Trophoblast cell (in vitro differentiated cells and primary cell): ENCODE measurements around the gene ZNF747.
A peak's percentile ranks its signal among the peaks of the same experiment; 100 is the strongest.
"Not testable (repeated sequence)": the region's sequence is repeated elsewhere in the genome, so short reads cannot be mapped to it uniquely, and the experiment has no call there.

Experiments used
- DNase-seq, 2 donors: peaks; one replicate each; pipeline ENCODE4 v3.0.0-alpha.2; 2016
- H2AFZ ChIP-seq: 2 replicates; pipeline ENCODE4 v1.6.1; 2013; ENCODE audit warnings: low read length, moderate library complexity, mild to moderate bottlenecking; ENCODE audit not compliant: insufficient read depth, poor library complexity
- H2AK5ac ChIP-seq: 2 replicates; pipeline ENCODE4 v1.6.1; 2013; ENCODE audit warnings: mild to moderate bottlenecking, low read length
- H2BK120ac ChIP-seq: 2 replicates; pipeline ENCODE4 v1.6.1; 2013; ENCODE audit warnings: low read length, mild to moderate bottlenecking, moderate library complexity; ENCODE audit not compliant: insufficient read depth, poor library complexity
- H2BK12ac ChIP-seq: 2 replicates; pipeline ENCODE4 v1.6.1; 2013; ENCODE audit warnings: mild to moderate bottlenecking, low read length, moderate library complexity
- H2BK5ac ChIP-seq: 2 replicates; pipeline ENCODE4 v1.6.1; 2013; ENCODE audit warnings: low read length, low read depth, moderate library complexity, mild to moderate bottlenecking; ENCODE audit not compliant: poor library complexity
- H3K14ac ChIP-seq: 2 replicates; pipeline ENCODE4 v1.6.1; 2013; ENCODE audit warnings: mild to moderate bottlenecking, low read length
- H3K18ac ChIP-seq: 2 replicates; pipeline ENCODE4 v1.6.1; 2013; ENCODE audit warnings: mild to moderate bottlenecking, low read length
- H3K23ac ChIP-seq: 2 replicates; pipeline ENCODE4 v1.6.1; 2013; ENCODE audit warnings: low read length
- H3K27ac ChIP-seq: 2 replicates; pipeline ENCODE4 v1.5.1; 2013; ENCODE audit warnings: low read depth, mild to moderate bottlenecking, inconsistent platforms, low read length, moderate library complexity
- H3K27me3 ChIP-seq: 2 replicates; pipeline ENCODE4 v1.6.1; 2013; ENCODE audit warnings: inconsistent platforms, mild to moderate bottlenecking, low read length, moderate library complexity; ENCODE audit not compliant: insufficient read depth
- H3K36me3 ChIP-seq, 2 experiments: 1 replicate in 1 of 2; 2 replicates in 1 of 2; pipeline ENCODE4 v1.6.1; 2013; ENCODE audit warnings: low read length in 2 of 2, mild to moderate bottlenecking in 2 of 2, moderate library complexity in 1 of 2; ENCODE audit not compliant: insufficient read depth in 2 of 2, control insufficient read depth in 1 of 2
- H3K4ac ChIP-seq: 2 replicates; pipeline ENCODE4 v1.6.1; 2013; ENCODE audit warnings: low read depth, mild to moderate bottlenecking, low read length, moderate library complexity
- H3K4me1 ChIP-seq, 2 experiments: 1 replicate in 1 of 2; 2 replicates in 1 of 2; pipeline ENCODE4 v1.6.1; 2013; ENCODE audit warnings: low read length in 2 of 2, mild to moderate bottlenecking in 2 of 2, moderate library complexity in 1 of 2; ENCODE audit not compliant: insufficient read depth in 2 of 2, control insufficient read depth in 1 of 2
- H3K4me2 ChIP-seq: 2 replicates; pipeline ENCODE4 v1.6.1; 2013; ENCODE audit warnings: inconsistent platforms, mild to moderate bottlenecking, low read length, moderate library complexity
- H3K4me3 ChIP-seq: 2 replicates; pipeline ENCODE4 v1.5.1; 2013; ENCODE audit warnings: mild to moderate bottlenecking, low read depth, low read length, inconsistent platforms
- H3K79me1 ChIP-seq: one replicate; pipeline ENCODE4 v1.6.1; 2013; ENCODE audit warnings: low read length
- H3K79me2 ChIP-seq: 2 replicates; pipeline ENCODE4 v1.6.1; 2013; ENCODE audit warnings: low read length, mild to moderate bottlenecking; ENCODE audit not compliant: control insufficient read depth, insufficient read depth, poor library complexity
- H3K9ac ChIP-seq: 2 replicates; pipeline ENCODE4 v1.6.1; 2013; ENCODE audit warnings: mild to moderate bottlenecking, low read length
- H3K9me3 ChIP-seq: 2 replicates; pipeline ENCODE4 v1.6.1; 2013; ENCODE audit warnings: low read depth, mild to moderate bottlenecking, control low read depth, inconsistent platforms, low read length; ENCODE audit not compliant: insufficient read depth
- H4K12ac ChIP-seq: 2 replicates; pipeline ENCODE4 v1.6.1; 2013; ENCODE audit warnings: low read depth, mild to moderate bottlenecking, low read length, moderate library complexity
- H4K8ac ChIP-seq: 2 replicates; pipeline ENCODE4 v1.6.1; 2013; ENCODE audit warnings: low read depth, mild to moderate bottlenecking, low read length, moderate library complexity
- H4K91ac ChIP-seq: one replicate; pipeline ENCODE4 v1.6.1; 2013; ENCODE audit warnings: low read depth, mild to moderate bottlenecking, low read length, moderate library complexity
- WGBS: extraction: QIAGEN DNeasy Blood & Tissue Kit; methylation state at CpG from one replicate; pipeline ENCODE4 v1.1.7; 2013; ENCODE audit warnings: missing lambda C conversion rate; ENCODE audit not compliant: insufficient read length, insufficient coverage; ENCODE audit errors: extremely low coverage; 5-methylcytosine and 5-hydroxymethylcytosine counted together

Gene ZNF747

DNA sequence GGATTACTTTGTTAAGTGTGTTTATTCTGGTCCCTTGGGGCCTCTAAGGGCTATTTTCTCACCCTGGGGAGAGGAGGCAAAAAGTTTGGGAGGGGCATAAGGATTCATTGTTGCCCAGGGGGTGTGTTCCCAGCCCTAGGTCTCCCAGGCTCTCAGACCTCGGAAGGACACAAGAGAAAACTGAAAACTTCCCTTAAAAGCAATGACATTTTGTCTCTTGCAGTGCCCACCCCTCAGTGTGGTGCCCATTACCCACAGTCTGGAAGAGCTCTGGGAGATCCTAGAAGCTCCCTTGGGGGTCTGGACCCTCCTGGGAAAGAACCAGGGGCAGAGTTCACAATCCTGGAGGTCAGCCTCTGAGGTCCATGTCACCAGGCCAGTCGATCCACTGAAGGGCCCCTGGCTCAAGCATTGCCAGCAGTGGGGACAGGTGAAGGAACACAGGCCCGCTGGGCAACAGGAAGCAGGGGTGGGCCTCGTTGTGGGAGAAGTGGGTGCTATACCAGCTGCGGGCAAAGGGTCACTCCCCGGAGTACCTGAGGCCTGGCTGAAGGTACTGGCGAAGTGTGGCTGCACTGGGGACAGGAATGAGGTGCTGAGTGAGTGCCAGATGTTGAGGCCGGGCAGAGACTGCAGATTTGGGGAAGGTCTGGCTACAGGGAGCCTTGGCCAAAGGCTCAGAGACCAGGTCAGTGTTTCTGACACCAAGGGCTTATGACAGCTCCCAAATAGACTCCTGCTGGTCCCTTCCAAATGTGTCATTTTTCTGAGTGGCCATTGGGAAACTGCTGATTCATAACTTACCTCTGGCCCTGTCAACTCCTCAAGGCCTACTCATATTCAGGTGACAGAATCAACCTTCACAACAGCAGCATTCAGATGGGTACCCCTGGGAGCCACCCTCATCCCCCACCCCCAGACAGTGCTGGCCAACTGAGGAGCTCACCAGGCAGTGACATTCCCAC is 4.6 kb upstream of the ZNF747 start:
- Histone ChIP-seq H3K18ac (no peak overlapping the region), H3K79me2 (peaks cover 6% of the 10 kb centered on the region)
- WGBS, result no CpG with 5 or more reads among the region's 8 CpGs

DNA sequence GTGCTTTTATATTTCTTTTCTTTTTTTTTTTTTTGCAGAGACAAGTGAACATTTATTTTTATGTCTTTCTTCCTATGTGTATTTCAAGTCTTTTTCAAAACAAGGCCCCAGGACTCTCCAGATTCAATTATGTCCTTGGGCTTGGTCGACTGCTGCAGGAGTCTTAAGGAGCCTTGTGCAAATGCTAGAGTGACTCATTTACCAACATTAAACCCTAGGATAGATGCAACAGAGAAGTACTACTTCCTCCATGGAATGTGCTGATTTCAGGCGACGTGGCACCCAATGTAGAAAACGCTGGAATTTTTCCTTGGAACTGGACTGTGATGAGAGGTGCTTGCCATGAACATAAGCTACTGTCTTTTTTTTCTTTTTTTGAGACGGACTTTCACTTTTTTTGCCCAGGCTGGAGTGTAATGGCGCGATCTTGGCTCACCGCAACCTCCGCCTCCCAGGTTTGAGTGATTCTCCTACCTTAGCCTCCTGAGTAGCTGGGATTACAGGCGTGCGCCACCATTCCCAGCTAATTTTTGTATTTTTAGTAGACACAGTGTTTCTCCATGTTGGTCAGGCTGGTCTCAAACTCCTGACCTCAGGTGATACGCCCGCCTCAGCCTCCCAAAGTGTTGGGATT is 1.9 kb upstream of the ZNF747 start:
- H3K27ac ChIP-seq, H3K4ac ChIP-seq, H2BK12ac ChIP-seq, H3K14ac ChIP-seq, DNase-seq, H4K12ac ChIP-seq, H2BK5ac ChIP-seq, H3K4me2 ChIP-seq, H4K8ac ChIP-seq, H3K18ac ChIP-seq, H3K23ac ChIP-seq, H3K27me3 ChIP-seq, H4K91ac ChIP-seq, H3K4me3 ChIP-seq, H2AK5ac ChIP-seq, H2AFZ ChIP-seq, H3K79me2 ChIP-seq, H2BK120ac ChIP-seq, H3K9me3 ChIP-seq, H3K9ac ChIP-seq: not testable (repeated sequence)
- WGBS, result no CpG with 5 or more reads among the region's 13 CpGs
- peaks cover 7 to 11% of the 10 kb centered on the region in 2 experiments for H3K36me3 ChIP-seq
- H3K79me1 ChIP-seq, result peaks cover 18% of the 10 kb centered on the region
- peaks cover 7 to 18% of the 10 kb centered on the region in 2 experiments for H3K4me1 ChIP-seq

More for the DNA sequence above, 4.6 kb upstream of the ZNF747 start:
- Histone ChIP-seq H2BK120ac (no peak overlapping the region), H3K4me2 (no peak overlapping the region), H3K14ac (no peak overlapping the region), H3K9me3 (no peaks in the 10 kb centered on the region), H2BK12ac (no peak overlapping the region), H3K23ac (no peak overlapping the region), H2BK5ac (no peak overlapping the region), H4K8ac (no peak overlapping the region), H2AK5ac (no peak overlapping the region), H3K27me3 (no peaks in the 10 kb centered on the region), H3K4ac (no peak overlapping the region), H3K27ac (no peak overlapping the region), H3K79me1 (peaks cover 12% of the 10 kb centered on the region), H3K4me1 (peaks cover 9 to 11% of the 10 kb centered on the region in 2 experiments), H4K91ac (no peak overlapping the region), H3K36me3 (no peaks in the 10 kb centered on the region), H3K9ac (no peak overlapping the region), H4K12ac (no peak overlapping the region), H2AFZ (no peak overlapping the region), H3K4me3 (no peak overlapping the region)
- no peak for DNase-seq

DNA sequence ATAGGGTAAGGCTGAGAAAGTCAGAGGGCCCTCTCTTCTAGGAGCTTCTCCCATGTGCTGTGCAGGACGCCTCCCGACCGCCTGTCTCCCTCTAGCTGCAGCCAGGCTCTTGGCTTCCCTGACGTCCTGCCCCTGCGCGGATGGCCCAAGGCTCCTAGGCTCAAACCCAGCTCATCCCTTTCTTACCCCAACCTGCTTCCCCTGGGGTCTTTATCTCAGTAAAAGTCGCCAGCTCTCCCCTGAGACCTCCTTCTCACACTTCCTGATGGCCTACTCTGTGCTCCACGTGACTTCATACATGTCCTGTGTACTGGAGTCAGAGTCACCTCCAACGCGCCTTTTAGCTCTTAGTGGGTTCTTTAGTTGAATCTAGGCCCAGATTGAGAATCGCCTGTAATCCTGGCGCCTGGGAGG is 1.1 kb upstream of the ZNF747 start:
- Histone ChIP-seq H4K8ac (peak overlapping the region; percentile 73), H2BK5ac (no peak overlapping the region), H3K79me2 (peaks cover 9% of the 10 kb centered on the region), H4K12ac (peak overlapping the region; percentile 8), H2AFZ (peak overlapping the region; percentile 47), H3K27ac (no peak overlapping the region), H3K4me2 (peak overlapping the region; percentile 70), H3K36me3 (peaks cover 11% of the 10 kb centered on the region in 2 experiments), H2AK5ac (no peak overlapping the region), H3K14ac (peak overlapping the region; percentile 34), H2BK12ac (no peak overlapping the region), H4K91ac (peak overlapping the region; percentile 81), H2BK120ac (no peak overlapping the region), H3K4me1 (peaks cover 6 to 15% of the 10 kb centered on the region in 2 experiments), H3K27me3 (no peaks in the 10 kb centered on the region), H3K4me3 (no peak overlapping the region), H3K23ac (no peak overlapping the region), H3K9ac (peak overlapping the region; percentile 2), H3K9me3 (no peaks in the 10 kb centered on the region), H3K4ac (peak overlapping the region; percentile 31), H3K79me1 (peaks cover 18% of the 10 kb centered on the region), H3K18ac (peak overlapping the region; percentile 47)
- peak; percentile 53 to 64 for DNase-seq
- WGBS, result no CpG with 5 or more reads among the region's 12 CpGs

DNA sequence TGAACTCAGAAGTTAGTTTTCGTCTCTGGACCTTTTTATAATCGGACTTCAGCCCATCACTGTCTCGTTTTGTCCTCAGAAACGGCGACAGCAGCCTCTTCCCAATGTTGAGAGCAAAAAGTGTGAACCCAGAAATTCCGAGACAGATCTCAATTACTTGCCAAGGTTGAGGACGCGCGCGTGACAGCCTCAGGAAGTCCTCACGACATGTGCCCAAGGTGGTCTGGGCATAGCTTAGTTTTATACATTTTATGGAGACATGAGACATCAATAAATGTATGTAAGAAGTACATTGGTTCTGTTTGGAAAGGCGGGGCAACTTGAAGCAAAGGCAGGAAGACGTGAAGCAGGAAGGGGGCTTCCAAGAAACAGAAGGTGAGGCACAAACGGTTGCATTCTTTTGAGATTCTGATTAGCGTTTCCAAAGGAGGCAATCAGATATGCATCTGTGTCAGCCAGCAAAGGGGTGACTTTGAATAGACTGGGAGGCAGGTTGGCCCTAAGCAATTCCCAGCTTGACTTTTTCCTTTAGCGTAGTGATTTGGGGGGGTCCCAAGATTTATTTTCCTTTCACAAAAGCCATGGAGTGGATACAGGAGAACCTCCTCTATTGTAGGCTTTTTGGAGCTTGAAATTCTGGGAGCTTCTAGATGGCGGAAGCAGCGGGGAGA is 583 bp upstream of the ZNF747 start:
- Histone ChIP-seq H3K4ac (peak overlapping the region; percentile 22), H3K9me3 (no peaks in the 10 kb centered on the region), H3K79me1 (peaks cover 18% of the 10 kb centered on the region), H4K8ac (peak overlapping the region; percentile 91), H4K91ac (peak overlapping the region; percentile 81), H2BK5ac (peak overlapping the region; percentile 59), H2AFZ (peak overlapping the region; percentile 48), H2BK12ac (no peak overlapping the region), H3K4me2 (peak overlapping the region; percentile 70), H3K27ac (peak overlapping the region; percentile 45), H3K18ac (peak overlapping the region; percentile 68), H3K9ac (peak overlapping the region; percentile 73), H2AK5ac (peak overlapping the region; percentile 36), H3K27me3 (no peaks in the 10 kb centered on the region), H3K79me2 (peaks cover 9% of the 10 kb centered on the region), H2BK120ac (peak overlapping the region; percentile 70), H3K14ac (peak overlapping the region; percentile 83), H3K23ac (no peak overlapping the region), H3K4me3 (peak overlapping the region; percentile 66), H3K36me3 (peaks cover 11 to 13% of the 10 kb centered on the region in 2 experiments), H4K12ac (peak overlapping the region; percentile 64), H3K4me1 (peaks cover 6 to 18% of the 10 kb centered on the region in 2 experiments)
- no peak for DNase-seq
- WGBS, result no CpG with 5 or more reads among the region's 18 CpGs
